Sigmoid colon (tissue), 4 donors: Measurements from ENCODE around the gene CYB561A3.

Experiments used
- POLR2A ChIP-seq, 2 donors: fragments of 450-650 bp; IDR thresholded peaks; one replicate each; pipeline ENCODE4 v1.6.1; 2016; ENCODE audit warnings: antibody characterized with exemption in 2 of 2, mild to moderate bottlenecking in 2 of 2, moderate library complexity in 2 of 2
- POLR2AphosphoS5 ChIP-seq, 4 donors: sonication (generic); formaldehyde crosslinking; IDR thresholded peaks; one replicate each; pipeline ENCODE4 v1.6.1; 2017; ENCODE audit warnings: antibody characterized with exemption in 4 of 4
- TF ChIP-seq, protein P1 (sequence below), 4 experiments: fragments of 450-650 bp in 3 of 4; fragments of 200-600 bp in 1 of 4; IDR thresholded peaks; one replicate each; pipeline ENCODE4 v1.5.1; 2016 to 2019; ENCODE audit warnings: antibody characterized with exemption in 4 of 4, mild to moderate bottlenecking in 3 of 4, moderate library complexity in 2 of 4

DNA sequence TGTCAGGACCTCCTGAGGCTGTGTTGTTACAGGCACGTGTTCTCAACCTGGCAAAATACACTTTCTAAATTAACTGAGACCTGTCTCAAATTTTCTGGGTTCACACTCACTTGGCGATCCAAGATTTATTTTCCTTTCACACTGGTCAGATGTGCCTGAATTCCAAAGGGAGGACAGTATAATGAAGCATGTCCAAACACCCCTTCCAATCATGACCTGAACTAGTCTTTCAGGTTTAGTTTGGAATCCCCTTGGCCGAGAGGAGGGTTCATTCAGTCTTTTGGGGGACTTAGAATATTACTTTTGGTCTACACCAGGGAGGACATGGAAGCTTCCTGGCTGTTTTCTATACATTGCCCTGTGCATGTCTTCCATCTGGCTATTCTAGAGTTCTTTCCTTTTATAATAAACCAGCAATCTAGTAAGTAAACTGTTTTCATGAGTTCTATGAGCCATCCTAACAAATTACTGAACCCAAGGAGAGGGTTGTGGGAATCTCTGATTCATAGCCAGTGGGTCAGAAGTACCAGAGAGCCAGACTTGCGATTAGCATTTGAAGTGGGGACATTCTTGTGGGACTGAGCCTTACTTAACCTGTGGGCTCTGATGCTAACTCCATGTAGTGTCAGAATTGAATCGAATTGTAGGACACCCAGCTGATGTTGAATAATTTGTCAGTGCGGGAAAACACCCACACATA, 15.9 kb upstream of the CYB561A3 start:
- TF ChIP-seq, protein P1, sequence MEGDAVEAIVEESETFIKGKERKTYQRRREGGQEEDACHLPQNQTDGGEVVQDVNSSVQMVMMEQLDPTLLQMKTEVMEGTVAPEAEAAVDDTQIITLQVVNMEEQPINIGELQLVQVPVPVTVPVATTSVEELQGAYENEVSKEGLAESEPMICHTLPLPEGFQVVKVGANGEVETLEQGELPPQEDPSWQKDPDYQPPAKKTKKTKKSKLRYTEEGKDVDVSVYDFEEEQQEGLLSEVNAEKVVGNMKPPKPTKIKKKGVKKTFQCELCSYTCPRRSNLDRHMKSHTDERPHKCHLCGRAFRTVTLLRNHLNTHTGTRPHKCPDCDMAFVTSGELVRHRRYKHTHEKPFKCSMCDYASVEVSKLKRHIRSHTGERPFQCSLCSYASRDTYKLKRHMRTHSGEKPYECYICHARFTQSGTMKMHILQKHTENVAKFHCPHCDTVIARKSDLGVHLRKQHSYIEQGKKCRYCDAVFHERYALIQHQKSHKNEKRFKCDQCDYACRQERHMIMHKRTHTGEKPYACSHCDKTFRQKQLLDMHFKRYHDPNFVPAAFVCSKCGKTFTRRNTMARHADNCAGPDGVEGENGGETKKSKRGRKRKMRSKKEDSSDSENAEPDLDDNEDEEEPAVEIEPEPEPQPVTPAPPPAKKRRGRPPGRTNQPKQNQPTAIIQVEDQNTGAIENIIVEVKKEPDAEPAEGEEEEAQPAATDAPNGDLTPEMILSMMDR (IDR thresholded peaks at IDR 0.05): no peak
- TF ChIP-seq POLR2A (IDR thresholded peaks at IDR 0.05) (no peak), POLR2AphosphoS5 (IDR thresholded peaks at IDR 0.05) (no peak)
